Lung (tissue), 12 donors: ENCODE data around the gene NR2F1-AS1. TPM values are rescaled to one million over a fixed set of nuclear protein-coding genes. Genes with fewer than 3 reads are reported as not detected.

ENCODE experiments used
- ATAC-seq: fragments of 200-7000 bp; cut with Tn5 transposase; one replicate; pipeline ENCODE4 v1.9.1; 2020; ENCODE audit warnings: moderate number of reproducible peaks; ENCODE audit not compliant: insufficient read depth, low FRiP score
- DNase-seq, 3 donors: peaks; one replicate each; pipeline ENCODE4 v3.0.0-alpha.2; 2013 to 2017
- H3K27ac ChIP-seq, 2 donors: one replicate each; pipeline ENCODE4 v1.5.1; 2013; ENCODE audit warnings: mild to moderate bottlenecking in 2 of 2, moderate library complexity in 2 of 2, control low read depth in 1 of 2, inconsistent platforms in 1 of 2, low read depth in 1 of 2, low read length in 1 of 2
- H3K27me3 ChIP-seq, 3 donors: one replicate each; pipeline ENCODE4 v1.5.1; 2013; ENCODE audit warnings: low read length in 2 of 3; ENCODE audit not compliant: control insufficient read depth in 3 of 3, insufficient read depth in 3 of 3
- H3K36me3 ChIP-seq, 4 donors: one replicate each; pipeline ENCODE4 v1.5.1; 2013; ENCODE audit warnings: low read length in 4 of 4, mild to moderate bottlenecking in 1 of 4, moderate library complexity in 1 of 4; ENCODE audit not compliant: control insufficient read depth in 4 of 4, insufficient read depth in 4 of 4
- H3K4me1 ChIP-seq, 5 donors: one replicate each; pipeline ENCODE4 v1.5.1; 2013; ENCODE audit warnings: low read length in 5 of 5, mild to moderate bottlenecking in 2 of 5, moderate library complexity in 1 of 5; ENCODE audit not compliant: control insufficient read depth in 5 of 5, insufficient read depth in 5 of 5
- H3K4me3 ChIP-seq: one replicate; pipeline ENCODE4 v1.5.1; 2013; ENCODE audit warnings: mild to moderate bottlenecking, control low read depth, moderate library complexity
- H3K9ac ChIP-seq, 2 donors: one replicate each; pipeline ENCODE4 v1.5.1; 2013; ENCODE audit warnings: low read length in 2 of 2, control low read depth in 1 of 2; ENCODE audit not compliant: insufficient read depth in 1 of 2
- H3K9me3 ChIP-seq, 4 donors: one replicate each; pipeline ENCODE4 v1.5.1; 2013; ENCODE audit warnings: low read length in 3 of 4, mild to moderate bottlenecking in 1 of 4, moderate library complexity in 1 of 4; ENCODE audit not compliant: control insufficient read depth in 4 of 4, insufficient read depth in 3 of 4
- CTCF ChIP-seq: IDR thresholded peaks from 2 replicates; pipeline ENCODE4 v1.5.1; 2012; ENCODE audit warnings: mild to moderate bottlenecking; ENCODE audit errors: control extremely low read depth, extremely low read depth
- WGBS, 2 donors: extraction: QIAGEN DNeasy Blood & Tissue Kit; methylation state at CpG; one replicate each; pipeline ENCODE4 v1.1.7; 2013; 5-methylcytosine and 5-hydroxymethylcytosine counted together
- polyA plus RNA-seq, 2 donors: library from polyadenylated mRNA; stranded (reverse); fragments of 200-250 nt; gene quantifications; one replicate each; pipeline ENCODE4 v1.2.1, GENCODE V29; 2013
- total RNA-seq, 2 donors: library from RNA; depleted of rRNA in 1 of 2; stranded (reverse); fragments of >200 nt in 1 of 2; gene quantifications; one replicate each; pipeline ENCODE4 v1.2.1, GENCODE V29; 2014 to 2021
- donor health status: control.
- donor health status: control.
- donor health status: Bipolar disorder and iron deficiency.
- donor health status: healthy.
- donor health status: DM: yes; HTN: yes; CAD: no.

The NR2F1-AS1 gene
- total and polyA plus RNA-seq, 4 donors = 3.6 to 50.0 (median 10.9) TPM

GRCh38 chr5:93608855-93609254 is 27.8 kb upstream of the NR2F1-AS1 start:
- ATAC-seq (no peak), DNase-seq (no peak)
- no peak overlapping the region for H3K4me3 ChIP-seq
- no peaks in the 10 kb centered on the region for H3K36me3 ChIP-seq
- peaks cover 0 to 90% (median 49%) of the 10 kb centered on the region in 3 donors for H3K27me3 ChIP-seq
- H3K4me1 ChIP-seq = peaks cover 0 to 12% (median 6%) of the 10 kb centered on the region in 5 donors
- H3K9ac ChIP-seq = no peak overlapping the region
- H3K27ac ChIP-seq = no peak overlapping the region
- TF ChIP-seq CTCF = no peak
- WGBS, 2 donors = 21 to 30% methylated on average over 4 of the region's 4 CpGs
- H3K9me3 ChIP-seq = no peaks in the 10 kb centered on the region

- Histone ChIP-seq H3K36me3 (no peaks in the 10 kb centered on the region), H3K9ac (no peak overlapping the region), H3K27me3 (peaks cover 0 to 81% (median 43%) of the 10 kb centered on the region in 3 donors), H3K4me1 (peaks cover 0 to 21% (median 9%) of the 10 kb centered on the region in 5 donors), H3K4me3 (no peak overlapping the region), H3K9me3 (peaks cover 0 to 3% (median 0%) of the 10 kb centered on the region in 4 donors), H3K27ac (no peak overlapping the region)
- WGBS, 2 donors = 7 to 11% methylated on average over 19 of the region's 19 CpGs
- peak; percentile 47 for ATAC-seq
- TF ChIP-seq CTCF = peak; percentile 40
- DNase-seq = peak; percentile 68 to 89 (median 87)
Observed at GRCh38 chr5:93607367-93608258, 26.6 kb upstream of the NR2F1-AS1 start.

GRCh38 chr5:93606382-93606752 is 25.3 kb upstream of the NR2F1-AS1 start:
- TF ChIP-seq CTCF = no peak

More at GRCh38 chr5:93606382-93606752, 25.3 kb upstream of the NR2F1-AS1 start:
- DNase-seq (peak in 2 of 3 donors; percentile 5 to 28), ATAC-seq (no peak)
- Histone ChIP-seq H3K36me3 (no peaks in the 10 kb centered on the region), H3K27me3 (peaks cover 0 to 82% (median 34%) of the 10 kb centered on the region in 3 donors), H3K27ac (no peak overlapping the region), H3K9ac (no peak overlapping the region), H3K9me3 (peaks cover 0 to 5% (median 0%) of the 10 kb centered on the region in 4 donors), H3K4me3 (no peak overlapping the region), H3K4me1 (peaks cover 0 to 33% (median 5%) of the 10 kb centered on the region in 5 donors)
